Ishikawa (cell line): Measurements from ENCODE around the gene STK32C.

Experiments
- CEBPB ChIP-seq: IDR thresholded peaks from 2 replicates; pipeline ENCODE4 v1.6.1; 2012
- EP300 ChIP-seq: IDR thresholded peaks from 2 replicates; pipeline ENCODE4 v1.6.1; 2012; ENCODE audit warnings: borderline replicate concordance
- MAX ChIP-seq: IDR thresholded peaks from 2 replicates; pipeline ENCODE4 v1.6.1; 2012
- REST ChIP-seq: IDR thresholded peaks from 2 replicates; pipeline ENCODE4 v1.6.1; 2012; ENCODE audit warnings: low read depth, mild to moderate bottlenecking
- TAF1 ChIP-seq: IDR thresholded peaks from 2 replicates; pipeline ENCODE4 v1.6.1; 2012; ENCODE audit warnings: low read depth, mild to moderate bottlenecking
- TEAD4 ChIP-seq: IDR thresholded peaks from 2 replicates; pipeline ENCODE4 v1.6.1; 2012
- USF1 ChIP-seq: IDR thresholded peaks from 2 replicates; pipeline ENCODE4 v1.6.1; 2012

- no peak for TF ChIP-seq REST
- TF ChIP-seq TAF1: no peak
- TF ChIP-seq USF1: no peak
- no peak for TF ChIP-seq EP300
- TF ChIP-seq TEAD4: no peak
- no peak for TF ChIP-seq CEBPB
- no peak for TF ChIP-seq MAX
Observed at GRCh38 chr10:132299371-132300336, 8.1 kb downstream of the STK32C start.
